ENCODE measurements around the gene ALOX15B.
"Not testable (repeated sequence)": the region's sequence is repeated elsewhere in the genome, so short reads cannot be mapped to it uniquely, and the experiment has no call there.

The ALOX15B gene

GRCh38 chr17:8062807-8063483 is 24.1 kb downstream of the ALOX15B start:
- no peak for DNase-seq

DNA sequence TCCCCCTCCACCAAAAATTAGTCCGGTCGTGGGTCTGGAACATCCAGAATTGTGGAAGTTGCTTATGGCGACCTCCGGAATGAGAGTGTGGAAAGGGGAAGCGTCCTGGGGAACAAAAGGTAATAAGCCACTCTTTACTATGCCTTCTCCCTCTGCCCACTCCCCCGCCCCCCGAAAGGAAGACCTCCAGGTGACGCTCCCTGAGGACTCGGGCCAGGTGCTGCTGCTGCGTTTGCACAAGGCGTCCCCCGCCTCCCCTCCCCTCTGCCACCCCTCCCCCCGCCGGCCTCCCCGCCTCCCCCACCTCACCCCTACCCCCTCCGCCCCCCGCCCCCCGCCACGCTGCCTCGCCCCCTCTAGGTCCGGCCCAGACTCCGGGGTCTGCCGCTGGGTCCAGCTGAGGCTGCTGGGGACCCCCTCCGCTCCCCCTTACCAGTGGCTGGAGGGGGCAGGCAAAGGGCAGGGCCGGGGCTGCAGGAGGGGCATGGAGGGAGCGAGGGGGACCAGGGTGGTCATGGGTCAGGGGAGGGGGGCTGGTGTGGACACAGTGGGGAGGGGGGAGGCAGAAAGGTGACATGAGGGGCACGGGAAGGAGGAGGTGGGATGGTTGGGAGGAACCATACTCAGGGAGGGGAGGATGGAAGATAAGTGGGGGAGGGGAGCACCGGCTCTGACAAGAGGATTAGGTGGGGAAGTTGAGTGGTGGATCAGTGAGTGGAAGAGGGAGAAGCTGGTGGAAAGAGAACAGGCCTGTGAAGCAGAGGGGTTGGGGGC is 25.1 kb downstream of the ALOX15B start:
- DNase-seq, result no peak

DNA sequence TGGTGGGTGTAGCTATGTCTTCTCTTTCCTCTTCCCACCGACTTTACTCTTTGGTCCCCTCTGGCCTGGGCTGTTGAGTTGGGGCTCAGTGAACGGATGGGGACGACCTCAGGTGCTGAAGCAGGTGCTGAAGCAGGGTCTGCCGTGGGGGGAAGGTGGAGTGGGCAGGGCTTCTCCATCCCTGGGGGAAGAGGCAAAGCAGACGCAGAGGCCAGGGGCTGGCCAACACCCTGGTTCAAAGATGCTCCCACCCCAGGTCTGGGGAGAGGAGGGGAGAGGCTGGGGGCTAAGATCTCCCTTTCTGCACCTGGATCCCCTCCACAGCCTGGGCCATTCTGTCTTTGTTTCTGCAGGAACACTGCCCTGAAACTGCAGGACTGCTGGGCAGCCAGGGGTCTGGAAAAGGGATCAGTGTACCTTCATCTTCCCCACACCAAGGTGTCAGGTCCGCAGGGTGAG is 25.7 kb downstream of the ALOX15B start:
- DNase-seq, result no peak

DNA sequence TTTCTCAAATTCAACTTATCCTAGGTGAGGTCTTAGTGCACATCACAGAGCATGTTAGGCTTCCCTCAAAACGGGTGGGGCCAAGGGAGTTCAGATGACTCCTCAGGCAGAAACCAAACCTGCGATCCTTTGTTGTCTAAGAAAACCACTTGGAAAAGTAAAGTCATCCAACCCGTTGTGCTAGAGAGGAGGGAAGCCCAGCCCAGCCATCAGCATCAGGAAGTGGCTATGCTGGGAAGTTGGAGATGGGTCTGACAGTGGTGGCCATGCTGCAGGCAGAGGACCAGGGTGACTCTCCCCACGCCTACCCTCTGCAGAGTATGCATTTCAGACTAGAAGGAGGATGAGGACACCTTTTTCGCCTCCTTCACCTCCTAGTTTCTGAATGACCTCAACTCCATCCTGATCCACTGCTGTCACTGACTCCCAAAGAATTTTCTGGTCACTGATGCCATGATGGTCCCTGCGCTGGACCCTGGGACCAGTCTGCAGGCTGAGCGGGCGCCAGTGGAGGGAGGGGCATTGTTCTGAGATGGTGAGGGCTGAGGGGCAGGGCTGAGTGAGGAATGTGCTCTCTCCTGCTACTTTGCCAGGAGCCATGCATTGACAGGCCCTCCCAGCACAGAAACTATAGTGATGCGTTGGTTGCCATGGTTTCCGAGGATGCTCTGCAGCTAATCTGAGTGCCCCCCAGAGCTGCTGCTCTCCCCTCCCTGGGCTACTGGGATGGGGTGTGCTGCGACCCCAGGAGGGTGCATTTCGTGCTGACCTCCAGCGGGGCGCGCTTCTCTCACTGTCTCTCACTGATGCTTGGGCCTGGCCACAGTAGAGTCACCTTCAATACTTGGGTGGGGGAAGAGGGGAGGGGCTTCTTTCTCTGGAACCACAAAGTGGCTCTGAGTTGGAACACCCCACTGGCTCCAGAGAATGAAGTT is 28.2 kb downstream of the ALOX15B start:
- DNase-seq, result no peak

GRCh38 chr17:8067806-8068205 is 28.9 kb downstream of the ALOX15B start:
- no peak for DNase-seq

DNA sequence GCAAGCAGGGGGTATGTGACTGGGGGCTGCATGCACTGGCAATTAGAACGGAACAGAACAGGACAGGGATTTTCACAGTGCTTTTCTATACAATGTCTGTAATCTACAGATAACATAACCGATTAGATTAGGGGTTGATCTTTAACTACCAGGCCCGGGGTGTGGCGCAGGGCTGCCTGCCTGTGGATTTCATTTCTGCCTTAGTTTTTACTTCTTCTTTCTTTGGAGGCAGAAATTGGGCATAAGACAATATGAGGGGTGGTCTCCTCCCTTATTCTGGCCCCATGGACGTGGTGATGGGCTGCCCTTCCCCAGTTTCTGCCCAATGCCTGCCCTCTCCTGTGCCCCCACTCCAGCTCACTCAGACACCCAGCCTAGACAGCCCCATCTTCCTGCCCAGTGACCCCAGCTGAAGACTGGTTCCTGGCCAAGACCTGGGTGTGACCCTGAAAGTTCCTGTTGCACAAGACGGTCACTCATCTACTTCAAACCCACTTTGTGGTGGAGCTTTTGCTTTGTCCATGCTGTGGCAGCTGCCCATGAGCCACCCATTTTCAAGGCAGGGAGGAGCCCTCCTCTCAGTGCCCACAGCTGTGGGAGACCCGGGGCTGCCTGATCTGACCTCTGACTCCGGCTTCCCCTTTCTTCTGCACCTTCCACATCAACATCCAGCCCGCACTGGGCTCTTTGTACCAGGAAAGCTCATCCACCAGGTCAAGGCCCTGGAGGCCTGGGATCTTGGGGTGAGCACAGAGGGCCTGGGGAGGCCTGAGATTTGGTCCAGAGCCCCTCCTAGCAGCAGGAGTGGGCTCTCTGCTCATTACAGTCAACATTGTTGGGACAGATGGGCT is 30.1 kb downstream of the ALOX15B start:
- DNase-seq, result no peak

GRCh38 chr17:8069587-8069860 is 30.7 kb downstream of the ALOX15B start:
- DNase-seq, result no peak

DNA sequence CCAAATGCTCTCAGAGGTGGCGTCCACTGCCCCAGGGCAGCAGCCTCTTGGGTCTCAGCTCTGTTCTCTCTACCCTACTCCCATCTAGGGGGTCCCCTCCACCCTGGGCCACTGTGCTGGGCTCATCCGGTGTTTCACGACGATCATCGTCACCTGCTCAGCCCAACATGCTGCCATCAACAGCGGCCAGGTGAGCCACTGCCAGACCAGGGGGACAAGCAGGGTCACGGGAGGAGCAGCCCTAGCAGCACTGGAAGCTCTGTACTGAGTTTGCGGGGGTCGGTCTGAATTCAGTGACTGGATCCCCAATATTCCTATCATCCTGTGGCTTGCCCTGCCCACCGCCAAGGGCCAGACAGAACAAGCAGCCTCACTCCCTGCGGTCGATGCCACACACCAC is 32.6 kb downstream of the ALOX15B start:
- DNase-seq, result no peak

DNA sequence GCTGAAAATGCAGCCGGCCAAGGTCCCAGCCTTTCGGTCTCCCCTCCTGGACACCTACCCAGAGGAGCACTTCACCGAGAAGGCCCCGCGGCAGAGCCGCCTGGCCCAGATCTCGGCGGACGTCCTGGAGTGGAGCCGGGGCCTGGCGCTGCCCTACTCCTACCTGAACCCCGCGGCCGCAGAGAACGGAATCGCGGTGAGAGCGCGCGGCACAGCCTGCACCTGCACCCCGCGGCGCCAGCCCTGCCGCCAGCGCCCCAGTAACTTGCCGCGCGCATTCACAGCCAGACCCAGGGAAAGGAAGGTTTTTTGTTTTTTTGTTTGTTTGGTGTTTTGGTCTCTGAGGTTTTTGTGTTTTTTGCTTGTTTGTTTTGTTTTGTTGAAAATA is 33.5 kb downstream of the ALOX15B start:
- DNase-seq, result peak; percentile 22

DNA sequence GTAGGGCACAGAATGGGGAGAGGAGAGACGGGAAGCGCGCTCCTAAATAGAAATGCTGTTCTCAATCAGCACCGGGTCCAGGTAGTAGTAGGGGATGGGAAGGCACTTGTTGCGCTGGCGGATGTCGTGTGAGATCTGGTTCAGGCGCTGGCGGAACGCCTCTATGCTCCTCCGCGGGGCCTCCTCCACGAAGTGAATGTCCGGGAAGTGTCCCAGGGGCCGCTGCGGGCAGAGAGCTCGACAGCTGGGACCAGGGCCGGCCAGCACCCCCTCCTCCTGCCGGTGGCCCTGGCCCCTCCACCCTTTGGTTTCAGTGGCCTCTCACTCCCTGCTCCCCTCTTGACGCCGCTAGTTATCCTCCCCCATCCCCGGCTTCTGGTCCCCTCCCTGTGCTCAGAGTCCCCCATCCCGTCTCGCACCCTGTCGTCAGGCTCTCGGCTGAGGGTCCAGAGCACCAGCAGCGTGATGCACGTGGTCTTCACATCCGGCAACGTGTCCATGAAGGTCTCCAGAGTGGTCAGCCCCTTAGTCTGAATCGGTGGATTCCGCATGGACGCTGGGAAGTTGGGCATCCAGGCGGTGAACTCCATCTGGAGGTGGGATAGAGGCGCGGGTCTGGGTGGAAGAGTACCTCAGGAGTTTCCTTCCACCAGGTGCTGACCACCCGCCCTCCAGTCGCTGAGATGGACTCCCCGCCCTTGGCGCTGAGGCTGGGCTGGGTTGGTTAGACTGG is 34.0 kb downstream of the ALOX15B start:
- peak; percentile 61 for DNase-seq

DNA sequence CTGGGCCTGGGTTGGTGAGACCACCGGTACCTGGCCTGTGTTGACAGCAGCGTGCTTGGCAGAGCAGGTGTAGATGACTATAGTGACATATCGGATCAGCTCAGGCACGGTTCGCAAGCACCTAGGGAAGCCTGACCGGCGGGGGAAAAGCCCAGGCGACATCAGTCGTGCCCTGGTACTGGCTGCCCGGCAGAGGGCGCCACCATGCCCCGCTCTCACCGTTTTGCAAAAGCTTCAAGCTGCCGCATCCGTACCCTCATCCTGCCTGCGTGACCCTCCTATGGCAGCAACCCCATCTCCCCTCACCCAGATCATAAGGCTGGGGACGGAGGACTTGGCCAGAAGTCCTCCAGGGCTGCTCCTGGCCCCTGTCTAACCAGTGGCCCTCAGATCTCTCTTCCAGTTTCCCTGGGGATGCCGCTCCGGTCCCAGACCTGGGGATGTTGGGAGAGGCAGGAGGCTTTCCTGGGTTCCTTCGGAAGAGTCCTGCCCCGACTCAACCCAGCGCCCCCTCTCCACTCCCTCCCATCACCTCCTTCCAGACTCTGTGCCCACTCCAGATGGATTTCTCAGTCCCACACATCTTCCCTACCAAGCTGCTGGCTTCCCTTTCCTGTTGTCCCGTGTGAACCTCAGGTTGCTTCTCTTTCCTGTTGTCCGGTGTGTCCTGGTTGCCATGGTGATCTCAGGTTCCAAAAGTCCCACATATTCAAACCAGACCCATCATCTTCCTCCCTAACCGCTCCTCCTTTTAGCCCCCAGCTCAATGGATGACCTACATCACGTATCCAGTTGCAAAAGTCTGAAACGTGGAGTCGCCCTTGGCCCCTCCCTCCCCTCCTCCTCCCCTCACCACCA is 35.0 kb downstream of the ALOX15B start:
- peak; percentile 92 for DNase-seq

- no peak for DNase-seq
These were observed 35.7 kb downstream of the ALOX15B start for GRCh38 chr17:8074554-8074953.

GRCh38 chr17:8075081-8075480 is 36.2 kb downstream of the ALOX15B start:
- DNase-seq, result no peak

DNA sequence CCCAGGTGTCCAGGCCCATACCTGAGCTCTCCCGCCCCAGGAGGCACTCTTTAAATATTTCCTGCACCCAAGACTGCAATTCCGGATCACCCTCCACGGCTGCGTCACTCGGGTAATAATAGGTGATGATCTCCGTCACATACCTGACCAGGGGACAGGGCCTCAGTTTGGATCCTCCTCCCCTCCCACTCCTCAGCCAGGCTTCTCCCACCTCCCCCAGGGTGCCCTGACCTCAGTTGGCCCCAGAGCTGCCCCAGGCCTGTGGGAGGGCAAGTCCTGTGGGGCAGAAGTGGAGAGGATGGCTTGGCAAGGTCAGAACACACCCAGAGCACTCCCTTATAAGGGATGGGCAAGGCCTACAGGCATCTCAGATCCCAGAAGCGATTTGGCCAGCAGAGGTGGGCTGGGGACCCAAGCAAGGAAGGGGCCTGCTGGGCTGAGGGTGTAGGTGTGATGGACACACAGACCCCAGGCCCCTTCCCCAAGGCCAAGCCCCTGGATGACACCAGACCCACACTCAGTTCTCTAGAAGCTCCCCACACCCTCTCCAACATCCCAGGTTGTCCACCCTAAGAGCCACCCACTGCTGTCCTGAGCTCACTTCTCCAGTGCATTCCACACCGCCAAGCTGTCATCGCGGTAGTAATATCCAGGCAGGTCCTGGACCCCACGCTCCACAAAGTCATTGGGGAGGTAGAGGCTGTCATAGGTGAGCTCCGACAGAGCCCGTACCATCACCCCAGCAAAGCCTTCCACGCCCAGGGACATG is 36.9 kb downstream of the ALOX15B start:
- DNase-seq, result no peak

- DNase-seq, result no peak
These were observed 37.8 kb downstream of the ALOX15B start for GRCh38 chr17:8076502-8077266.

- DNase-seq, result not testable (repeated sequence)
These were observed 39.1 kb downstream of the ALOX15B start for GRCh38 chr17:8077939-8078338.

DNA sequence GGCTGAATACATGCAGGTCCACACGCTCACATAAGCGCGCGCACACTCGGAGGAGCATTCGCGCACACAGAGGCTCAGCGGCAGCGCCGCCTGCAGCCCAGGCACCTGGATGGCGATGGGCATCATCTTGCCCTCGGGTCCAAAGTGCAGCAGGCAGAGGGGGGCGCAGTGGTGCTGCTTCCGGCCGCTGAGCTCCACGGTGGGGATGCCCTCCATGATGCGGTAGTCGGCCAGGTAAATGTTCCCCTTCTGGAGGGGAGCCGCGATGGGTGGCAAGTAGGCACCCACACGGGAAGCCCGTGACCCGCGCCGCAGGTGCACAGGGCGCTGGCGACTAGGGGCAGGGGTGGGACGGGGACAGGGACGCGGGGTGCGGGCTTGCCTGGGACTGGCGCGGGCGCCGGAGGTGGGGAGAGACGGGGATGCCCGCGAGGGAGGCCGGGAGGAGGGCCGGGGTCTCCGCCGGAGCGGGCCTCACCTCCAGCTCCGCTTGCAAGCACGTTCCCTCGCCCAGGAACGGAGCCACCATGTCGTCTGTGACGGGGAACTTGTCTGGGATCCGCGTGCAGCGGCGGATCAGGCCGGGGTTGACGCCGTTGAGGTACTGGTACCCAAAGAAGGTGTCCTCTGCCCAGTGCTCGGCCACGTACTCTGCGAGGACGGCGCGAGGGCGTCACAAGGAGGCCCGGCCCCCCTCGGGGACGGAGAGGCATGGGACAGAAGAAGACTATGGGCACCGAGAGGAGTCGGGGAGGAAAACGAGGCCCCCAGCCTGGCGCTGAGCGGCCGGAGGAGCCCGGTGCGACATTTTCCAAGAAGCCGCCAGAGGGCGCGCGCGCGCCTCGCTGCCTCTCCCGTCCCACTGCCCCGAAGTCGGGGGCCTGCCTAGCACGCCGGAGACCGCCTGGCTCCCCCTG is 40.7 kb downstream of the ALOX15B start:
- DNase-seq, result peak; percentile 83

DNA sequence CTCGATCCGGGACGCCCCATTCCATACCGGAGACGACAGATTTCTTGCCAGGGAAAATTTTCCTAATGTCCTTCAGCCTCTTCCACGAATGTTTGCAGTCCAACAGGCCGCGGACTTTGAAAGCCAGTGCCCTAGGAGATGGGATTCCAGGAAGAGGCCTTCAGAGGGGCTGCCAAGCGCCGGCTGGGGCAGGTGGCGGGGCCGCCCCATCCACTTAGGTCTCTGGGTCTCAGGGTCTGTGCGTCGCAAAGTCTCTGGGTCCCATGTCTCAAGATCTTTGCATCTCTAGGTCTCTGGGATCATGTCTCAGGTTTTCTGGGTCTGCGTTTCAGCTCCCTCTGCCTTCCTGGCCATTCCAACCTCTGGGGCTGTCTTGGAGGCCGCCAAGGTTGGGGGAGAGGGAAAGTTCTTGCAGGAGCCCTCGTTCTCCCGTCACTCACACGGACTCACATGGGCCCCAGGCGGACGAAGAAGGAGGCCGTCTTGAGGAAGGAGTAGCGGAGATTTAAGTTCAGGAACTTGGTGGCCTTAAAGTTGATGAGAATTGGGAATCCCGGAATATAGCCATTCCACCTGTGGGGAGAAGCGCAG is 41.4 kb downstream of the ALOX15B start:
- no peak for DNase-seq

All from CD4-positive, alpha-beta T cell treated with Interleukin-6 for 4 hours (primary cell).